ENCODE data around the gene RAD18. TPM values are rescaled to one million over a fixed set of nuclear protein-coding genes. Genes with fewer than 3 reads are reported as not detected.

RAD18 gene
- total and polyA plus RNA-seq, 2 donors (not counting 1 experiment from before 2014, with no cell fraction given), result 4.8 to 21.3 TPM

DNA sequence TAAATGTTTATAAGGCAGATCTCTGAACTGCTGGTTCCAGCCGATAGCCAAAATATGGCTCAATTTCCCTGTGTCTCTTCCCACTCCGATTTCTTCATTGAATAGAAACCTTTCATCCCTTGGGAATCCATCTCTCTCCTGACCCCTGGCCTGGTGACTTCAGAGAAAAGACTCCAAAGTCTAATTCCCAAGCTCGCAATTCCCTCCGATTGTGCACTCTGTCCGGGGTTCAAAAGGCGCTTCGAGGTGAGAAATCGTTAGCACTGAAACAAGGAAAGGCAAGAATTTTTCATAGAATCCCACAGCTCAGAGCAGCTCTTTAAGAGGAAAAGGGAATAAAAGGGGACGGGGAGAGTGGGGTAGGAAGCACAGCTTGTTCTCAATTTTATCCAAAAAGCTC is 18.4 kb upstream of the RAD18 start:
- Mint-ChIP-seq H3K9me3 (ENCODE audit: insufficient read depth) (peaks cover 3% of the 10 kb centered on the region), H3K27ac (no peak overlapping the region), H3K4me1 (peaks cover 2% of the 10 kb centered on the region), H3K27me3 (peaks cover 34% of the 10 kb centered on the region), H3K4me3 (no peak overlapping the region)
- no peak for DNase-seq
- H3K27ac ChIP-seq (ENCODE audit: low read length in 2 of 2), result no peak overlapping the region
- H3K36me3 ChIP-seq (replicated peaks in 1 of 2; ENCODE audit: control extremely low read depth in 1 of 2, control insufficient read depth in 1 of 2, extremely low read depth in 1 of 2, insufficient read depth in 2 of 2, low read length in 1 of 2), result no peaks in the 10 kb centered on the region
- peaks cover 0 to 28% (median 17%) of the 10 kb centered on the region in 4 experiments for H3K27me3 ChIP-seq (replicated peaks in 1 of 4; ENCODE audit: control extremely low read depth in 1 of 4, control insufficient read depth in 3 of 4, insufficient read depth in 4 of 4, low read length in 3 of 4)
- intact Hi-C loops (cut with micrococcal nuclease), result no loop called here
- H3K4me3 ChIP-seq (ENCODE audit: control extremely low read depth in 1 of 5, extremely low read depth in 1 of 5, insufficient read depth in 1 of 5, low read depth in 2 of 5, low read length in 4 of 5), result no peak overlapping the region
- ChIA-PET CTCF (no interaction called here), POLR2A (no interaction called here)
- no peaks in the 10 kb centered on the region for H3K79me2 ChIP-seq (ENCODE audit: control insufficient read depth, insufficient read depth, low read length)
- H3K4me1 ChIP-seq (ENCODE audit: control insufficient read depth in 2 of 2, insufficient read depth in 2 of 2, low read length in 2 of 2), result no peaks in the 10 kb centered on the region
- 85% methylated on average over 7 of the region's 9 CpGs for WGBS (ENCODE audit: insufficient coverage)
- no peak overlapping the region for H3K9ac ChIP-seq (ENCODE audit: low read length)
- H4K20me1 ChIP-seq (ENCODE audit: control insufficient read depth, insufficient read depth, low read length, poor library complexity, severe bottlenecking), result no peaks in the 10 kb centered on the region
- H3K4me2 ChIP-seq (replicated peaks; ENCODE audit: low read depth, low read length, poor library complexity, severe bottlenecking), result no peak overlapping the region
- peaks cover 0 to 6% (median 3%) of the 10 kb centered on the region in 3 donors for H3K9me3 ChIP-seq (ENCODE audit: control extremely low read depth in 1 of 3, control insufficient read depth in 2 of 3, insufficient read depth in 1 of 3, low read length in 2 of 3)
- TF ChIP-seq, protein P1, sequence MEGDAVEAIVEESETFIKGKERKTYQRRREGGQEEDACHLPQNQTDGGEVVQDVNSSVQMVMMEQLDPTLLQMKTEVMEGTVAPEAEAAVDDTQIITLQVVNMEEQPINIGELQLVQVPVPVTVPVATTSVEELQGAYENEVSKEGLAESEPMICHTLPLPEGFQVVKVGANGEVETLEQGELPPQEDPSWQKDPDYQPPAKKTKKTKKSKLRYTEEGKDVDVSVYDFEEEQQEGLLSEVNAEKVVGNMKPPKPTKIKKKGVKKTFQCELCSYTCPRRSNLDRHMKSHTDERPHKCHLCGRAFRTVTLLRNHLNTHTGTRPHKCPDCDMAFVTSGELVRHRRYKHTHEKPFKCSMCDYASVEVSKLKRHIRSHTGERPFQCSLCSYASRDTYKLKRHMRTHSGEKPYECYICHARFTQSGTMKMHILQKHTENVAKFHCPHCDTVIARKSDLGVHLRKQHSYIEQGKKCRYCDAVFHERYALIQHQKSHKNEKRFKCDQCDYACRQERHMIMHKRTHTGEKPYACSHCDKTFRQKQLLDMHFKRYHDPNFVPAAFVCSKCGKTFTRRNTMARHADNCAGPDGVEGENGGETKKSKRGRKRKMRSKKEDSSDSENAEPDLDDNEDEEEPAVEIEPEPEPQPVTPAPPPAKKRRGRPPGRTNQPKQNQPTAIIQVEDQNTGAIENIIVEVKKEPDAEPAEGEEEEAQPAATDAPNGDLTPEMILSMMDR (IDR thresholded peaks at IDR 0.05), result no peak
- TF ChIP-seq EZH2 (IDR thresholded peaks at IDR 0.05; ENCODE audit: borderline replicate concordance, insufficient read depth, low read depth, low read length, poor library complexity, severe bottlenecking), result no peak
- no peak for ATAC-seq (ENCODE audit: low read depth)
- no peak overlapping the region for H2AFZ ChIP-seq (ENCODE audit: insufficient read depth, low read depth, low read length, poor library complexity, severe bottlenecking)

DNA sequence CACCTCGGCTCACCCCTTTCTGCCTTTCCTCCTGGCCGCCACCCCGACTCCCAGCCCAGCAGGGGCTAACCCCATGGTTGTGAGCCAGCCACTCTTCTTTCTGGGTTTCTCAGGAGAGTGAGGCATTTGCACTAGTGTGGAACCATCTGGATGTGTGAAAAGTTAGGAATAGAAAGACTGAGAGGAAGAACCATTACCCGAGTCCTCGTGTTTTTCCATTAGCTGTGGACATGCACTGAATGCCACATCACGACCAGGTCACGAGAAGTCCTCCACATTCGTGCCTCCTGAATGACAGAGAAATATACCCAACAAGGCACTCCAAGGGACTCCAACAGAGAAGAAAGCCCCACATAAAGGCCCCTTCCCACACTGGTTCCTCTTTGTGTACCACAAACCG is 18.0 kb upstream of the RAD18 start:
- no peaks in the 10 kb centered on the region for H4K20me1 ChIP-seq (ENCODE audit: control insufficient read depth, insufficient read depth, low read length, poor library complexity, severe bottlenecking)
- H3K4me3 ChIP-seq (ENCODE audit: control extremely low read depth in 1 of 5, extremely low read depth in 1 of 5, insufficient read depth in 1 of 5, low read depth in 2 of 5, low read length in 4 of 5), result no peak overlapping the region
- ChIA-PET POLR2A (no interaction called here), CTCF (no interaction called here)
- ATAC-seq (ENCODE audit: low read depth) (no peak), DNase-seq (no peak)
- no peak overlapping the region for H2AFZ ChIP-seq (ENCODE audit: insufficient read depth, low read depth, low read length, poor library complexity, severe bottlenecking)
- Mint-ChIP-seq H3K9me3 (ENCODE audit: insufficient read depth) (peaks cover 3% of the 10 kb centered on the region), H3K4me3 (no peak overlapping the region), H3K27ac (no peak overlapping the region), H3K4me1 (peaks cover 2% of the 10 kb centered on the region), H3K27me3 (peaks cover 34% of the 10 kb centered on the region)
- no peaks in the 10 kb centered on the region for H3K79me2 ChIP-seq (ENCODE audit: control insufficient read depth, insufficient read depth, low read length)
- H3K27ac ChIP-seq (ENCODE audit: low read length in 2 of 2), result no peak overlapping the region
- WGBS (ENCODE audit: insufficient coverage), result 84% methylated on average over 5 of the region's 9 CpGs
- no peak for TF ChIP-seq EZH2 (IDR thresholded peaks at IDR 0.05; ENCODE audit: borderline replicate concordance, insufficient read depth, low read depth, low read length, poor library complexity, severe bottlenecking)
- TF ChIP-seq, protein P1 (IDR thresholded peaks at IDR 0.05), result no peak
- no peaks in the 10 kb centered on the region for H3K36me3 ChIP-seq (replicated peaks in 1 of 2; ENCODE audit: control extremely low read depth in 1 of 2, control insufficient read depth in 1 of 2, extremely low read depth in 1 of 2, insufficient read depth in 2 of 2, low read length in 1 of 2)
- intact Hi-C loops (cut with micrococcal nuclease), result no loop called here
- H3K9me3 ChIP-seq (ENCODE audit: control extremely low read depth in 1 of 3, control insufficient read depth in 2 of 3, insufficient read depth in 1 of 3, low read length in 2 of 3), result peaks cover 0 to 6% (median 3%) of the 10 kb centered on the region in 3 donors
- H3K4me2 ChIP-seq (replicated peaks; ENCODE audit: low read depth, low read length, poor library complexity, severe bottlenecking), result no peak overlapping the region
- peaks cover 0 to 28% (median 17%) of the 10 kb centered on the region in 4 experiments for H3K27me3 ChIP-seq (replicated peaks in 1 of 4; ENCODE audit: control extremely low read depth in 1 of 4, control insufficient read depth in 3 of 4, insufficient read depth in 4 of 4, low read length in 3 of 4)
- H3K4me1 ChIP-seq (ENCODE audit: control insufficient read depth in 2 of 2, insufficient read depth in 2 of 2, low read length in 2 of 2), result no peaks in the 10 kb centered on the region
- no peak overlapping the region for H3K9ac ChIP-seq (ENCODE audit: low read length)
